Measurements from ENCODE around the gene ZFHX3.

The ZFHX3 gene

GRCh38 chr16:73069581-73070262 is 21.8 kb upstream of the ZFHX3 start:
- DNase-seq (ENCODE audit: low spot score) = no peak

- peak; percentile 72 for DNase-seq (ENCODE audit: low spot score)
Observed at GRCh38 chr16:73068541-73069401, 20.8 kb upstream of the ZFHX3 start.

GRCh38 chr16:73067671-73068540 is 20.0 kb upstream of the ZFHX3 start:
- no peak for DNase-seq (ENCODE audit: low spot score)

GRCh38 chr16:73066927-73067670 is 19.2 kb upstream of the ZFHX3 start:
- no peak for DNase-seq (ENCODE audit: low spot score)

GRCh38 chr16:73066331-73066926 is 18.5 kb upstream of the ZFHX3 start:
- DNase-seq (ENCODE audit: low spot score) = no peak

- DNase-seq (ENCODE audit: low spot score) = no peak
Observed at GRCh38 chr16:73065632-73066330, 17.9 kb upstream of the ZFHX3 start.

GRCh38 chr16:73064994-73065545 is 17.1 kb upstream of the ZFHX3 start:
- DNase-seq (ENCODE audit: low spot score) = no peak

GRCh38 chr16:73064212-73064993 is 16.5 kb upstream of the ZFHX3 start:
- no peak for DNase-seq (ENCODE audit: low spot score)

GRCh38 chr16:73063854-73064211 is 15.9 kb upstream of the ZFHX3 start:
- DNase-seq (ENCODE audit: low spot score) = no peak

GRCh38 chr16:73062743-73063733 is 15.1 kb upstream of the ZFHX3 start:
- DNase-seq (ENCODE audit: low spot score) = peak; percentile 77

- no peak for DNase-seq (ENCODE audit: low spot score)
Observed at GRCh38 chr16:73062001-73062616, 14.2 kb upstream of the ZFHX3 start.

- no peak for DNase-seq (ENCODE audit: low spot score)
Observed at GRCh38 chr16:73060892-73061490, 13.1 kb upstream of the ZFHX3 start.

- no peak for DNase-seq (ENCODE audit: low spot score)
Observed at GRCh38 chr16:73059779-73060615, 12.1 kb upstream of the ZFHX3 start.

GRCh38 chr16:73058616-73059409 is 10.9 kb upstream of the ZFHX3 start:
- peak; percentile 80 for DNase-seq (ENCODE audit: low spot score)

GRCh38 chr16:73058221-73058615 is 10.3 kb upstream of the ZFHX3 start:
- DNase-seq (ENCODE audit: low spot score) = no peak
